PC-3 (cell line): ENCODE measurements around the gene STK24. TPM values are rescaled to one million over a fixed set of nuclear protein-coding genes. Genes with fewer than 3 reads are reported as not detected.

ENCODE experiments used
- ATAC-seq: fragments of 200-7000 bp; cut with Tn5 transposase; 2 replicates; pipeline ENCODE4 v1.9.1; 2020; ENCODE audit warnings: mild to moderate bottlenecking, moderate library complexity
- BruUV-seq: library from RNA; stranded (reverse); fragments of 400-500 nt; replicated peaks from 2 replicates; lab custom pipeline; 2021; lab: Mats Ljungman, UMichigan
- CTCF ChIA-PET: fragments of 300-600 bp; sonication (Branson Sonifier 250); formaldehyde crosslinking; loops from one replicate; lab custom pipeline; 2022; ENCODE audit warnings: antibody characterized with exemption; lab: Charles Lee
- POLR2A ChIA-PET: fragments of 300-600 bp; sonication (Branson Sonifier 250); formaldehyde crosslinking; loops from one replicate; lab custom pipeline; 2022; ENCODE audit warnings: antibody characterized with exemption; ENCODE audit not compliant: unreplicated experiment; lab: Charles Lee
- DNase-seq: peaks from one replicate; pipeline ENCODE4 v3.0.0-alpha.2; 2015
- H2AFZ ChIP-seq: fragments of 300-600 bp; sonication (generic); 2 replicates; pipeline ENCODE4 v1.6.0; 2016; ENCODE audit warnings: antibody characterized with exemption, low read length
- H3F3A ChIP-seq: fragments of 300-600 bp; sonication (generic); one replicate; pipeline ENCODE4 v1.6.0; 2017; ENCODE audit warnings: antibody characterized with exemption, low read length, control low read depth, mild to moderate bottlenecking; ENCODE audit not compliant: unreplicated experiment
- H3K27ac ChIP-seq: fragments of 300-600 bp; sonication (generic); 2 replicates; pipeline ENCODE4 v1.5.1; 2016; ENCODE audit warnings: mild to moderate bottlenecking, low read length
- H3K27me3 ChIP-seq: fragments of 300-600 bp; sonication (generic); 2 replicates; pipeline ENCODE4 v1.6.1; 2016; ENCODE audit warnings: low read length, mixed read lengths
- H3K36me3 ChIP-seq: fragments of 300-600 bp; sonication (generic); 2 replicates; pipeline ENCODE4 v1.6.1; 2016; ENCODE audit warnings: low read depth, mixed run types, low read length, mixed read lengths
- H3K4me1 ChIP-seq: fragments of 300-600 bp; sonication (generic); 2 replicates; pipeline ENCODE4 v1.5.1; 2016; ENCODE audit warnings: low read length; ENCODE audit not compliant: insufficient read depth
- H3K4me2 ChIP-seq: fragments of 300-600 bp; sonication (generic); 2 replicates; pipeline ENCODE4 v1.6.0; 2016; ENCODE audit warnings: low read length
- H3K4me3 ChIP-seq: fragments of 300-600 bp; sonication (generic); 2 replicates; pipeline ENCODE4 v1.5.1; 2016; ENCODE audit warnings: mild to moderate bottlenecking, low read length, mixed read lengths
- H3K79me2 ChIP-seq: fragments of 300-600 bp; sonication (generic); 2 replicates; pipeline ENCODE4 v1.6.1; 2017; ENCODE audit warnings: low read length, mixed read lengths
- H3K9ac ChIP-seq: fragments of 300-600 bp; sonication (generic); 2 replicates; pipeline ENCODE4 v1.6.0; 2016; ENCODE audit warnings: mild to moderate bottlenecking, low read length
- H3K9me2 ChIP-seq: fragments of 300-600 bp; sonication (generic); replicated peaks from 2 replicates; pipeline ENCODE4 v1.6.1; 2016; ENCODE audit warnings: mixed run types, low read length, mixed read lengths
- H3K9me3 ChIP-seq: fragments of 300-600 bp; sonication (generic); 2 replicates; pipeline ENCODE4 v1.6.1; 2016; ENCODE audit warnings: low read length, mixed read lengths
- H4K20me1 ChIP-seq: fragments of 300-600 bp; sonication (generic); 2 replicates; pipeline ENCODE4 v1.6.1; 2016; ENCODE audit warnings: low read length, mixed read lengths
- CTCF ChIP-seq: fragments of 300-600 bp; sonication (generic); conservative IDR thresholded peaks from 2 replicates; pipeline ENCODE4 v1.5.1; 2017; ENCODE audit warnings: antibody characterized with exemption, low read depth, mild to moderate bottlenecking, low read length
- EZH2 ChIP-seq: fragments of 300-600 bp; sonication (generic); IDR thresholded peaks from one replicate; pipeline ENCODE4 v1.6.1; 2017; ENCODE audit warnings: antibody characterized with exemption, mild to moderate bottlenecking, low read length; ENCODE audit not compliant: unreplicated experiment
- EZH2phosphoT487 ChIP-seq: fragments of 300-600 bp; sonication (generic); IDR thresholded peaks from 2 replicates; pipeline ENCODE4 v1.6.1; 2018; ENCODE audit warnings: mild to moderate bottlenecking, antibody characterized with exemption, low read length, borderline replicate concordance
- intact Hi-C: fragments of 100-400 bp; cut with micrococcal nuclease; formaldehyde crosslinking; loops from 2 replicates; pipeline ENCODE4 v1.9.0; 2023
- total RNA-seq: library from RNA; depleted of rRNA; stranded (reverse); fragments of >200 nt; gene quantifications from 2 replicates; pipeline ENCODE4 v1.2.3, GENCODE V29; 2014

STK24 gene
- total RNA-seq, 1 experiment from 2014 or later, result 52.4 TPM

GRCh38 chr13:98486412-98486811, 90.5 kb downstream of the STK24 start:
- Histone ChIP-seq H3K9me2 (no peaks in the 10 kb centered on the region), H4K20me1 (no peaks in the 10 kb centered on the region), H3K9ac (no peak overlapping the region), H3K4me1 (peaks cover 37% of the 10 kb centered on the region), H2AFZ (no peak overlapping the region), H3K4me3 (no peak overlapping the region), H3K27ac (peak overlapping the region; percentile 99), H3K79me2 (peaks cover 87% of the 10 kb centered on the region), H3K9me3 (no peaks in the 10 kb centered on the region), H3K4me2 (no peak overlapping the region), H3F3A (peaks cover 5% of the 10 kb centered on the region), H3K36me3 (peaks cover 5% of the 10 kb centered on the region; the same call in 1 of the 2 replicates), H3K27me3 (no peaks in the 10 kb centered on the region)
- DNase-seq (no peak), ATAC-seq (no peak)
- intact Hi-C loops, result loop anchor here (10.0 kb wide), 1 partner anchor 168 kb away; no protein-coding TSS in a partner anchor
- no peak for TF ChIP-seq EZH2
- no peak for TF ChIP-seq CTCF
- no peak for TF ChIP-seq EZH2phosphoT487
- BruUV-seq, result no TSS peak
- POLR2A ChIA-PET, result no interaction called here
- CTCF ChIA-PET, result no interaction called here

- TF ChIP-seq CTCF (no peak), EZH2 (no peak), EZH2phosphoT487 (no peak)
- H3K4me3 ChIP-seq, result peak overlapping the region; percentile 38
Observed at GRCh38 chr13:98485561-98485960, 91.3 kb downstream of the STK24 start.

More at GRCh38 chr13:98485561-98485960, 91.3 kb downstream of the STK24 start:
- POLR2A ChIA-PET, result interaction anchor here (0.6 to 1.9 kb wide), 5 partner anchors 14 to 92 kb away, joined by 3 to 14 read pairs (median 8); partner anchors contain the start of gene STK24
- peaks cover 86% of the 10 kb centered on the region for H3K79me2 ChIP-seq
- ATAC-seq, result no peak
- CTCF ChIA-PET, result no interaction called here
- intact Hi-C loops, result loop anchor here (2.0 to 10.0 kb wide), 3 partner anchors 23 to 169 kb away; no protein-coding TSS in a partner anchor
- peak overlapping the region; percentile 83 for H3K4me2 ChIP-seq
- H3K4me1 ChIP-seq, result peaks cover 37% of the 10 kb centered on the region
- BruUV-seq, result TSS peak; percentile 83
- H3K9ac ChIP-seq, result peak overlapping the region; percentile 87
- no peak for DNase-seq
- H4K20me1 ChIP-seq, result no peaks in the 10 kb centered on the region
- H3F3A ChIP-seq, result peaks cover 5% of the 10 kb centered on the region
- no peaks in the 10 kb centered on the region for H3K9me2 ChIP-seq
- peak overlapping the region; percentile 99 for H3K27ac ChIP-seq
- peaks cover 7% of the 10 kb centered on the region; the same call in 1 of the 2 replicates for H3K36me3 ChIP-seq
- H3K9me3 ChIP-seq, result no peaks in the 10 kb centered on the region
- no peaks in the 10 kb centered on the region for H3K27me3 ChIP-seq
- no peak overlapping the region for H2AFZ ChIP-seq
